ENCODE results near the gene SRRM3.
"Not testable (repeated sequence)": the region's sequence is repeated elsewhere in the genome, so short reads cannot be mapped to it uniquely, and the experiment has no call there.

The SRRM3 gene

GRCh38 chr7:76292213-76292573, 90.5 kb downstream of the SRRM3 start:
- H3K4me3 ChIP-seq (replicated peaks; ENCODE audit: low read depth, low read length) = peak overlapping the region; percentile 27
- TF ChIP-seq CTCF (IDR thresholded peaks at IDR 0.05; ENCODE audit: low read depth, low read length, missing control alignments) = no peak

GRCh38 chr7:76292911-76293310, 91.2 kb downstream of the SRRM3 start:
- not testable (repeated sequence) for DNase-seq (ENCODE audit: extremely low read depth, low read depth); H3K4me3 ChIP-seq (replicated peaks; ENCODE audit: low read depth, low read length)

More at GRCh38 chr7:76292213-76292573, 90.5 kb downstream of the SRRM3 start:
- DNase-seq (ENCODE audit: extremely low read depth, low read depth) = no peak

GRCh38 chr7:76293407-76293901, 91.8 kb downstream of the SRRM3 start:
- no peak for TF ChIP-seq CTCF (IDR thresholded peaks at IDR 0.05; ENCODE audit: low read depth, low read length, missing control alignments)
- no peak overlapping the region for H3K4me3 ChIP-seq (replicated peaks; ENCODE audit: low read depth, low read length)
- DNase-seq (ENCODE audit: extremely low read depth, low read depth) = no peak

GRCh38 chr7:76294344-76295024, 92.8 kb downstream of the SRRM3 start:
- H3K4me3 ChIP-seq (replicated peaks; ENCODE audit: low read depth, low read length) = peak overlapping the region; percentile 25
- DNase-seq (ENCODE audit: extremely low read depth, low read depth) = peak; percentile 72

GRCh38 chr7:76296743-76297740, 95.3 kb downstream of the SRRM3 start:
- no peak overlapping the region for H3K4me3 ChIP-seq (replicated peaks; ENCODE audit: low read depth, low read length)
- no peak for TF ChIP-seq CTCF (IDR thresholded peaks at IDR 0.05; ENCODE audit: low read depth, low read length, missing control alignments)
- no peak for DNase-seq (ENCODE audit: extremely low read depth, low read depth)

More at GRCh38 chr7:76294344-76295024, 92.8 kb downstream of the SRRM3 start:
- no peak for TF ChIP-seq CTCF (IDR thresholded peaks at IDR 0.05; ENCODE audit: low read depth, low read length, missing control alignments)

GRCh38 chr7:76300166-76300731, 98.6 kb downstream of the SRRM3 start:
- DNase-seq (ENCODE audit: extremely low read depth, low read depth) = no peak
- no peak for TF ChIP-seq CTCF (IDR thresholded peaks at IDR 0.05; ENCODE audit: low read depth, low read length, missing control alignments)
- H3K4me3 ChIP-seq (replicated peaks; ENCODE audit: low read depth, low read length) = no peak overlapping the region

GRCh38 chr7:76301000-76301399, 99.3 kb downstream of the SRRM3 start:
- no peak for DNase-seq (ENCODE audit: extremely low read depth, low read depth)
- no peak overlapping the region for H3K4me3 ChIP-seq (replicated peaks; ENCODE audit: low read depth, low read length)
- no peak for TF ChIP-seq CTCF (IDR thresholded peaks at IDR 0.05; ENCODE audit: low read depth, low read length, missing control alignments)
